GM21825 (cell line): Measurements from ENCODE around the gene KIF25.

ENCODE experiments used
- ATAC-seq: cut with Tn5 transposase; IDR thresholded peaks from one replicate; pipeline ENCODE4 v1.9.1; 2021; ENCODE audit warnings: mild to moderate bottlenecking, moderate library complexity; ENCODE audit not compliant: unreplicated experiment

KIF25 gene

DNA sequence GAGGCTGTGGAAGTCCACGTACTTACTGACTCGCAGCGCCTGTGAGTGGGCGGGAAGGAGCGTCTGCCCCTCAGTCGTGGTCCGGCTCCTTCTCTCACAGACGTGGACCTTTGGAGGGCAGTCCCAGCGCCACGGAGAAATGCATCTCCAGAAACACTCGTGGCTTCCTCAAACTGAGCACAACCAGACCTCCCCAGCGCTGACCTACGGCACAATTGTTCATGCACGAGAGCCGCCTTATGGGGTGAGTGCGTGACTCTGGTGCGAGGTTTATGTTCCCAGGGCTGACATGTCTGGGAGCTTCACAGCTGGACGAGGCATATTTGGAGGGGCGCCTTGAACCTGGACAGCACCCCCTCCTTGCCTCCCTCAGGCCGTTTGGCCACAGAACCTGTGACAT is 51.8 kb downstream of the KIF25 start:
- ATAC-seq = no peak

DNA sequence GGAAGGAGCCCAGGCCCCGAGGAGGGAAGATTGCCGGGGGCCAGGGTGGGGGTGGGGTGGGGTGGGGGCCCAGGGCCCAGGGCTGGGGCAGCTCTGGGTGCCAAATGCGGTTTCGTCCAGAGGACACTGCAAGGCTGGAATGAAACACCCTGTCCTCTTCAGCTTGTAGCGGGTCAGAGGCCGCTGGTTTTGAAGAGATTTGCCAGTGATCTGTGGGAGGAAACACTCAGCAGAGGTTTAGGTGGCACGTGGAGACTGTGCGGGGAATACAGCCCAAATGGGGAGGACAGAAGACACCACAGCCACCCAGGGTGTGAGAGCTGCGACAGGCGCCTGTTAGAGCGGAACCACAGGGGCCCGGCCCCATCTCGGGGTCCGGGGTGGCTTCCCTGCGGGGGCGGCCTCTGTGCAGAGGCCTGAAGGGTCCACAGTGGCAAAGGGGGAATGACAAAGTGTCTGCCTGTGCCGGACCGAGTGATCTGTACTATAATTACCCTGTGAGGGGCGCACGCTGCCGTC is 52.3 kb downstream of the KIF25 start:
- ATAC-seq = no peak

DNA sequence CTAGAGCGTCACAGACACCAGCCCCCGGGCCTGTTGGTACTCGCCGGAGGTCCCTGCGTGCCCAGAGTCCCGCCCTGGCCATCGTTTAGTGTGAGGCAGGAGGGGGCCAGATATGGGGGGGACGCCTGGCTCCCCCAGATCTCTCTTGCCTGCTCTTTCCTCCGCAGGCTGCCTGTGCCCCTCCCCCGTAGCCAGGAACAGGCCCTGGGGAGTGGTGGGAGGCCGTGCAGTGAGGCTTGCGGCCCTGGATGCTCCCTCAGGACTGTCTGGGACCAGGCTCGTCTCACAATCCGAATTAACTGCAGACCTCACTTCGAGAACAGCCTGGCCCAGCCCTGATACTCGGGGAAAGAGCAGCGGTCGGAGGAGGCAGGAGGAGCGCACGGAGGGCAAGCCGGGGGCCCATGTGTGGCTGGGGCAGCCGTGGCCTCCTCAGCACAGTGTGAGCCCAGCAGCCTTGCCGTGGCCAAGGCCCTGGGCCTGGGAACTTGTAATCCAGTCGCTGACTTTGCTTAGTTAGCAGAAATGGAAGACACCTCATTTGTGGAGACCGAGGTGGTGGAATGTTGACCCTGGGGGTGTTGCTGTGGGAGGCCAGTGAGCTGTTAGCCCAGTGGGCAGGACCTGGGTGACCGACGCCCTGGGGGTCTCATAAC is 52.9 kb downstream of the KIF25 start:
- ATAC-seq = no peak

DNA sequence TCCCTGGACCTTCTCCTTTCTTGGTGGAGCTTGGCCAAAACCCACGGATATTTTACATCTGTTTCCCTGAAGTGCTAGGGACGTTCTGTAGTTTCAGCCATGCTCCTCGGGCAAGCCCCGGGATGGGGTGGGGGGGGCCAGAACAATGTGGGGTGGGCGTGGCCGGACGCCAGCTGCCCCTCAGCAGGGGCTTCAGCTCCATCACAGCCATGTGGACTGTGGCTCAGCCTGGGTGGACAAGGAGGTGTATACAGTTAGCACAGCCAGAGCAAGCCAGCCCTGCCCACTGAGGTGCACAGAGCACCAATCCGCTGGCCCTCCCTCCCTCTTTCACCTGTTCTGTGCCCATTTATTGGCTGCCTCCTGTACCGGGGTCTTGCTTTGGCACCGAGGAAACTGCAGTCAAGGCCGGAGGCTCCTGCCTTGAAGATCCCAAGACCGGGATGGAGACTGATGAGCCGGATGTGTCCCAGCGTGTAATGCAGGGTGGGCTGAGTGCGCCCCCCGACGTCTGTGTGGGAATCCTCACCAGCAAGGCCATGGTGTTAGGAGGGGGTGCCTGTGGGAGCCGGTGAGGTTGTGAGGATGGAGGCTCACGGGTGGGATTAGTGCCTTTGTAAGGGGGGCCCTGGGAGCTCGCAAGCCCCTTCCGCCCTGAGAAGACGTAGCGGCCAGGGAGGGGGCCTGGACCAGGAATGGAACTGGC is 53.6 kb downstream of the KIF25 start:
- no peak for ATAC-seq

DNA sequence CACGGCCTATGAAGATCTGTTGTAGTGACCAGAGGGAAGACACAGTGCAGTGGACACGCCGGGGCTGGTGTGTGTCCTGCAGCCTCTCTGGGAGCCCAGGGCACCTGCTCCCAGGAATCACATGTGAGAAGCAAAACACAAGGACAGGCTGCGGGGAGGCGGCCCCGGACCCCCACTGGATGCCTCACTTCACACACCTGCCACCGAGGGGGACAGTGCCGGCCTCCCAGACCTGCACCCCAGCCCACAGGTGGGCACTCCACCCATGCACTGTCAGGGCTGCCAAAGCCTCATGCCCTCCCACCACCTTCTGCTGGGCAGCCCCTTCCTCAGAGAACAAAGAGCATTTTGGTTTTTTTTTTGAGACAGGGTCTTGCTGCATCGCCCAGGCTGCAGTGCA is 54.2 kb downstream of the KIF25 start:
- no peak for ATAC-seq

DNA sequence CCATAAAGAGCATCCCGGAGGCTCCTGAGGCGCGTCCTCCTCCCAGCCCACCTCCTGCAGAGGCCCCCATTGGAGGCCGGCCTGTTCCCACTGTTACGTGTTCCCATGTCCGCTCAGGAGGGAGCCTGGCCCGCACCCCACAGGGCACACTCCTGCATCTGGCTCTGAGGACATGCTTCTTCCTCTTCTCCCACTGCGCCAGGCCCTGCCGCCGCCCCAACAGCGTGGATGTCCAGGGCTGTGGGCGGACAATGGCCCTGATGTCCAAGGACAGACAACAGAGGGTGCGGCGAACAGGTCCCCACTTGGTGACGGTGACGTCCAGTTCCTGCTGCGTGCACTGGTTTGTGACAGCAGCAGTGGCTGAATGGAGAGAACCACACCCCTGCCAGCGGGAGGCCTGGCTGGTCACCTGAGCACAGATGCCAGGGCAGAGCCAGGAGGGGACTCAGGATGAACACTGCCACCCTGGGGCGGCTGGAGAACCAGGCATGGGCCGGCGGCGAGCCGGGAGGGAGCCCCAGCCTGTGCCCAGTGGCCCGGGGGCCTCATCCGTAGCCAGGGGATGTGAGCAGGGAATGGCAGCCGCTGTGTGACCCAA is 54.9 kb downstream of the KIF25 start:
- ATAC-seq = no peak

DNA sequence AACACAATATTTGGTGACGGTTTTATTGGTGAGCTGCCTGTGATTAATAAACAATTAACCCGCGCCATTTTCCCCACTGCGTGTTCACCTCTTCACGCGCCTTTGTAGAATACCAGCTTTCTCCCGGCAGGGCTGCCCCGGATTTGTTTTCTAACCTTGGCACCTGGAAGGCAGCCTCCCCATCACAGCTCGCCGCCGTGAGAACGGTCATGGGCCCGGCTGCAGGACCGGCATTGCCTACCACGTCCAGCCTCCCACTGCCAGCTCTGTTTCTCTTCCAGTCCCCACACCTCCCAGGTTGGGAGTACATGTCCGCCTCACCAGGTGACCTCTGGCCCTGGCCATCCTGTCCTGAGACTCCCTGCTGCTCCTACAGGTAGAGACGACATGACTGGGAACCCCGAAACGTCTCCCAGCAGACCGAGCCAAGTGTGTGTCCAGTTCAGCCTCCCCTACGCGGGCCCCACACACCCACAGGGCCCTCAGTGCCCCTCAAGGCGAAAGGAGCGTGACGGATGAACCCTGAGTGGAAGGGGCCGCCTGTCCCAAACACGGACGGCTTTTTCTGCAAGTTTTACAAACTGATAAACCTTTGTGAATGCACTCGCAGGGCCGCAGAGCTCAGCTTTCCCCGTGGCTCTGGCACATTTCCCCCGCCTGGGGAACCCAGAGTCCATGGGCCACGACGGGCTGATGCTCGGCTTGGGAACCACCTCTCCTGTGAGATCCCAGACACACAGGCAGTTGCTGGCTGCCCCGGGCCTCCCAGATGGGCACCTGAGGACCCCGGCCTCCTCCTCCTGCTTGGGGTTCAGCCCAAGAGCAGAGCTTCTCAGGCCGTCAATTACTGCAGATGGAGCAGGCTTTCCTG is 55.9 kb downstream of the KIF25 start:
- ATAC-seq = no peak

DNA sequence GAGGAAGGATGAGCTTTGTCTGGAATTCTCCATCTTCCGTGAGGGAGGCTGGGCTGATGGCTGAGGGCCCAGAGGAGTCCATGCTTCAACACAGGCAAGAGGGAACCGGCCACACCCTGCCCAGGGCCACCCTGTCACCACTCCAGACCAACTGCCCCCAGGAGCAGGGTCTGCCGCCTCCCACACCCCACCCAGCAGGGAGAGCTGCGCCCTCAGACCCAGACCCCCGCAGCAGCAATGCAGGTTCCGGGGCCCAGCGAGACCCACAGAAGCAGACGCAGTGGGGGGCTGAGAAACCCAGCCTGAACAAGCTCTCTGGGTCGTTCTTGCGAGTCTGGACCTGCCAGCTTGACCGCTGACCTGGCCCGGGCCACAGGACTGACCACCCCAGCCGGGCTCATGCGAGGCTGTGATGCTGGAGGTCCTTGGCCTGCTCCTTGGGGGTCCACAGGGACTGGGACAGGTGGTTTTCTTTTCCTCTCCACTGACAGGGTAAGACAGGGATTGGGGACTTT is 56.5 kb downstream of the KIF25 start:
- no peak for ATAC-seq

DNA sequence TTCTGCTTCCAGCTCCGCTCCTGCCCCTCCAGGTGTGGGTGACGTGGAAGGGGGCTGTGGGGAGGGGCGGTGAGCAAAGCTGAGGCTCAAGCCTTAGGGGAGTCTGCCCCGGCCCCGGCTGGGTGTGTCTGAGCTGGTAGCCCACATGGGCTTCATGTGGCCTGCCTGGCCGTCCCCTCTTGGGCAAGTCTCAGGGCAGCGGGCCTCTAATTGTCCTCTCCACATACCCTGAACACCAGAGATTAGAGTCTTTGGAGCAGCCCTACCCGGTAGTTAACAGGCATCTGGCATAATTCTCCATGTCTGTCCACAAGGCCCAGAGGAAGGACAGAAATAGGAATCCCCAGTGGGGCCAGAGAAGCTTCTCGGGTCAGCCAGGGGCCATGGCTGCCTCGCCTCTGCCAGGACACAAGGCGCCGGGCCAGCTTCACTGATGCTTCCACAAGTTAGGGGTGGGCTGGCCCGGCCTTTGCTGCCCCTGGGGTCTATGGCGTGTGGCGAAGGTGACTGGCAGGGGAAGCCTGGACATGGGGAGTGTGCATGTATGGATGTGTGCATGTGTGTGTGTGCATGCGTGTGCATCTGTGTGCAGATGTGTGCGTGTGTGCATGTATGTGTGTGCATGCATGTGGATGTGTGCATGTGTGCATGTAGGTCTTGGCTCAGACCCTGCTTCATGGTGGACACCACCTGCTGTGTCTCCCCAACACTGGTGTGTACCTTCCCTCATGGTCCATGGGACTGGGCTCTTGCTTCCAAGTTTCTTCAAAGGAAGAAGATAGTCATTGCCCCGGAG is 57.5 kb downstream of the KIF25 start:
- no peak for ATAC-seq

DNA sequence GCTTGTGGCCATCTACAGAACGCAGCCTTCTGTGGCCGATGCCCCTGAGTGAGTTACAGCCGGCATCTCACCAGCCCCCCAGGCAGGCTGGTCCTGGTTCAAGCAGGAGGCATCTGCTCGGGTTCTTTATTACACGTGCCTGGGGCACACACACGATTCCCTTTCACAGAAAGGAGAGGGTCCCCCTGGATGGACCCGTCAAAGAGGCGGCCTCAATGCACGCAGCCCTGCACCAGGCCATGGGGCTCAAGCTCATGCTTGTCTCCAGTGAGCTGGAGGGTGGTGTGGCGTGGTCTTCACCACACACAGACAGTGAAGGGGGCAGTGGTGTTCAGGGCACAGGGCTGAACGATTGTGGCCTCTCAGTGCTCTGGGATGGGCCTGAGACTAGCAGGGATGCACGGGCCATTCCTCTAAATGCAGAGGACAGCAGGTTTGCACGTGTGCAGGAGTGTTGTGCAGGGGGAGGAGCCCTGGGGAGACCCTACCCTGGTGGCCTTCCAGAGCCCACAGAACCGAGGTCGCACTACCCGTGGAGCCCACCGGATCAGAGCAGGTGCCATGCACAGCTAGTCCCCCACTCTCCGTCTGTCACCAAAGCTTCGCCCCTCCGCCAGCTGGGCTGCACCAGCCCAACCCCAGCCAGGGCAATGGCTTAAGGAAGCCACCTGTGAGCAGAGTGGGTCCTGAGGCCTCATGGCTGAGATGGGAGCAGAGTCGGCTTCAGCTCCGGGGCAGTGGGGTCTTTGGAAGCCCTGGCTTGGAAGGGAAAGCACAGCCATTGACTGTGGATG is 58.4 kb downstream of the KIF25 start:
- no peak for ATAC-seq

DNA sequence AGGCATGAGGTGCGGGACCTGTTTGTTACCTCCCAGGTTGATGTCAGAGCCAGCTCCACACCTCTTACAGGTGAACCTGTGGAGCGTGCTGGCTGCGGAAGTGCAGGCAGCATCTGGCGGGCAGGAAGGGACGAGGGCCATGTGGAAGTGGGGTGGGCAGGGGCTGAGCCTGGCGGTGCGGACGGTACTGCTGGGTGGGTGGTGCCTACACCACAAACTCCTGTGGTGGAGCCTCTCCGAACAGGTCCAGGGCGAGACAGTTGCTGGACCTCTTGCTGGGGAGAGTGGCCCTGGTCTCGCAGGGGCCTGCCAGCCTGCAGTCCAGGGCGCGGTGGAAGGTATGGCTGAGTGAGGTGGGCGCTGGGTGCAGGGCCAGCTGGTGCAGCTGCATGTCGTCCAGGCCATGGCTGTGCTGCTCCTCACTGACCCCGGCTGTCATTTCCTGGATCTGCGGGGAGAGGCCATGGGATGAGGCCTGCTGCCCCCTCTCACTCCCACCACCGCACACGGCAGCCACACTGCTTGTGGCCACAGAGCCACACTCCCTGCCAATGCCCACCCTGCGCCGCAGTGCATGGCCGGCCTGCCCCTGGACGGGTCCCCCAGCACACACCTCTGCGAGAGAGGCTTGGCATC is 59.5 kb downstream of the KIF25 start:
- no peak for ATAC-seq

DNA sequence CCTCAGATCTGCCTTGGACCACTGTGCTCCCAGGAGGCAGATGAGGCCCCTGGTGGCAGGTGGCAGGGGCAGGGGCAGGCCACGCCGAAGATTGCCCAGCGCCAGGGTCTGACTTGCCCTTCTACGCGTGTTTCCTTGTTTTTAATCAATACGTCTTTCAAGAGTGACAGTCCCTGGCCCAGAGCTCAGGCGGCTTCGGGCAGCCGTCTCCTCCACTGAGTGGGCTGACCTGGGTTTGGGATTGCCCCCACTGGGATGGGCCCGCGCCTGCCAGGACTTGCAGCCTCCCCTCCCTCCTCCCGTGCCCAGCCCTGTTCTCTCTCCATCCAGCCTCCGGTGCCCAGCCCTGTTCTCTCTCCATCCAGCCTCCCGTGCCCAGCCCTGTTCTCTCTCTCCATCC is 60.4 kb downstream of the KIF25 start:
- no peak for ATAC-seq

DNA sequence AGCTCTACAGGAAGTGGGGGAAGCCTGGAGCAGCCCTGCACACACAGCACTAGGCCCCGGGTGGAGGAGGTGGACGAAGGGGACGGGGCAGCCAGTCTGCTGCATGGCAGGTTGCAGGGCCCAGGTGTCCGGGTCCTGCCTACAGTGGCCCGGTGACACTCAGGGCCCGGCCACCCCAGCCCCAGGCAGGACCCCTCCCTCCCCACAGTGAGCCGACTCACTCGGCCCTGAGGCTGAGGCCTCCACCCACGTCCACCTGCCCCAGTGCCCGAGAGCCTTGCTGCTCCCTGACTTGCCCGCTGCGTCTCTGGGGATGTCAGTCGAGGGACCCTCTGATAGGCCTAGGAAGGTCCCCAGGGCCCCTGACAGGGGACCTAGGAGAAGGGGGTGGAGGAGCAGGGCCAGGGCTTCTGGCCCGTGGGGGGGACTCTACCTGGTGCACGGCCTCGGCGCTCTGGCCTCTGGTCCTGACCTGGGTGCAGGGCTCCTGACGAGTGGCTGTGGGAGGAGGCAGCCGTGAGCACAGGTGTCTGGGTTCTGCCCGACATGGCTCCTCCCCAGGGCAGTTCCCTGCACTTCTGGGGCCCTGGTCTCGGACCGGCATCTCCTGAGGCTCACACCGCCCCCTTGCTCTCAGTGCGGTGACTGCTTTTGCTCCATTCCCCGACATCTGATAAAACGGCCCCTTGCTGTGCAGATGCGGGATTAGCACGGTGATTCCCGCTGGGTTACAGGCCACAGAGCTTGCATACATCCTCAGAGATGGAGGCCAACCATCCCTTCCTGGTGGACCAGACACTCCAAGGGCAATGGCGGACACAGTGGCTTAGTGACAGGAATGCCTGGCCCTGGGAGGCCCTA is 61.5 kb downstream of the KIF25 start:
- ATAC-seq = no peak

DNA sequence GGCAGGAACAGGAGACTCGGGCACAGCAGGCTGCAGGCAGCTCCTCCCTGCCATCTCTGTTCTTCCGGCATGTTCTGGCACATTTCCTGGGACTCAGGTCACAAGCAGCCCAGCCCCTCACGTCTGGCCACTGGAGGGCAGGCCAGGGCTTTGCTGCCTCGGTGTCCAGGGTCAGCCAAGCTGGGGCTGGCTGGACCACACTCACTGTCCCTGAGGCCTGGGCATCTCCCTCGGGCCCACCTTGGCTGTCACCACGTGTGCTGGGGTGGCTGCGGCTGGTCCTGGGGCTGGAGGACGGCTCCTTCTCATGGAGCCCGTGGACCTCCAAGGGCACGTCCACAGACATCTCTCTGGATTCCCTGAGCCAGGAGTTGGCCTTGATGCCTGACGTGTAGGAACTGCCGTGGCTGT is 63.1 kb downstream of the KIF25 start:
- ATAC-seq = no peak

DNA sequence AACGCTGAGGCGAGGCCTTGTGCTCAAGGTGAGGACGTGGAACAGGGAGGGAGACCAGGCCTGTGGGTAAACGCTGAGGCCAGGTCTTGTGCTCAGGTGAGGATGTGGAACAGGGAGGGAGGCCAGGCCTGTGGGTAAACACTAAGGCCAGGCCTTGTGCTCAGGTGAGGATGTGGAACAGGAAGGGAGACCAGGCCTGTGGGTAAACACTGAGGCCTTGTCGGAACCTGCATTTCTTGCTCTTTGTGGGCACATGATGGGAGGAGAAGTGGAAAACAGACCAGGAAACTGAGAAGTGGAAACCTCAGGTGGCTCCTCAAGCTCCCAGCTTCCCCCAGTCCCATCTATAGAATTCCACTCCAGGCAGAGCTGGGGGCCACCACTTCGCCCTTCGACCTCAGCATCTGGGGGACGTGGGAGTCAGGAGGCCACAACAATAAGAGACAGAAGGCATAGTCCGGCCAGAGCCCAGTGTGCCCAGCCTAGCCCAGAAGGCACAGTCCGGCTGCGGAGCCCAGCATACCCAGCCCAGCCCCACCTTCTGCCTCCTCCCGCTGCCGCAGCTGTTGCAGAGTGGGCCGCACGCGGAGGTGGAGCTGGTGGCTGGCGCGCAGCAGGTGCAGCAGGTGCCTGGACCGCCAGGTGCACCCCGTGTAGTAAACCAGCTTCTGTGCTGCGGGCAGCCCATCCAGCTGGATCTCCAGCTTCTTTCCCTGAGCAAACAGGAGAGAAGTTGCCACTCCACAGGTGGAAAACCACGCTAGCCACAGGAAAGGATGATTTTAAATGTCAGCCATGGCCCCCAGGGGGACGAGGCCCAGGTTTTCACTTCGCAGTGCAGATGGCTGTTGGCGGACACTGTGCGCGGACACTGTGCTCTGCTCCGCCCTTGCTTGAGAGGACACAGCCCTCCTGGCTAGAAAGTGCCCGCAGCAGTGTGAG is 64.1 kb downstream of the KIF25 start:
- ATAC-seq = no peak

DNA sequence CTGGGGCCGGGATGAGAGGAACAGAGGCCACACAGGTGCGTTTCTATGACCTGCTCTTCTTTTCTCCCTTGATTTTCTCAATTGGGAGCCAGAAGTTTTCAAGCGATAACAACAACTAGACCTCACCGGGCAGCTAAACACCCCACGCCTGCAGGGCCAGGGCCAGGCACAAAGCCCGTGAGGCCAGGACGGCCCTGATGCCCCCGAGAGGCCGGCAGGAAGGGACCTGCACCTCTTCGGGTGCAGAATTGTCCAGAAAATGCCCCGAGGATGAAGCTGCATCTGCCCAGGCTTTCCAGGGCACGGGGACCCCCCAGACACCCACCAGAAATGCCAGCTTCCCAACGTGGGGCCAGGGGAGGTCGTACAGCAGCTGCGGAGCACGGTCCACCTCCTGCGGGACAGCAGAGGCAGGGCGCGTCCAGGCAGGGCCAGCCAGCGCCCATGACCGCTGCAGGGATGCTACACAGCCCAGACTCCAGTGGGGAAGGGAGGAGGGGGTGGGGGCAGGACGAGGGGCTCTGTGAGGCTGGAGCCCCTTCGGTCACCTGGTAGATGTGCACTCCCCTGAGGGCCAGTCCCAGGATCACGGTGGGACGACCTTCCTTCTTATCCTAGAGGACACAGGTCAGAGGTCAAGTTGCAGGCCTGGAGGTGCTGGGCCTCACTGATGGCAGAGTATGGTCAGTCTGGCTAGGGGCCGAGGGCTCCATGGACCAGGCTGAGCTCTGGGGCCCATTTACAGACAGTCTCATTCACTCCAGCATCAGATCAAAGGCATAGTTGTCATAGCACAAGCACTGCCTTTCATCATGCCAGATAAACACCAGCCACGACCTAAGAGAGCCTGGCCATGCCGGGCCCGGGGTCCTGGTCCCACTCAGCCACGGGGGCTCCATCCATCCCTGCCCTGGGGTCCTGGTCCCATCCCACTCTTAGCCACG is 65.1 kb downstream of the KIF25 start:
- no peak for ATAC-seq
